Panc1 (cell line): ENCODE measurements around the gene SLC22A2. TPM values are rescaled to one million over a fixed set of nuclear protein-coding genes. Genes with fewer than 3 reads are reported as not detected.

Experiments used
- ATAC-seq: fragments of 200-7000 bp; cut with Tn5 transposase; 2 replicates; pipeline ENCODE4 v1.9.1; 2020; ENCODE audit warnings: mild to moderate bottlenecking, moderate library complexity
- BruUV-seq: library from RNA; stranded (reverse); fragments of 400-500 nt; replicated peaks from 2 replicates; lab custom pipeline; 2021; lab: Mats Ljungman, UMichigan
- CTCF ChIA-PET: fragments of 300-600 bp; sonication (Branson Sonifier 250); formaldehyde crosslinking; loops from one replicate; lab custom pipeline; 2022; ENCODE audit warnings: antibody characterized with exemption; lab: Charles Lee
- POLR2A ChIA-PET: fragments of 300-600 bp; sonication (Branson Sonifier 250); formaldehyde crosslinking; loops from one replicate; lab custom pipeline; 2022; ENCODE audit warnings: antibody characterized with exemption; lab: Charles Lee
- DNase-seq: peaks from one replicate; pipeline ENCODE4 v3.0.0-alpha.2; 2010; ENCODE audit warnings: low read depth, low spot score
- H3K27ac ChIP-seq: 2 replicates; pipeline ENCODE4 v1.5.1; 2011; ENCODE audit warnings: mild to moderate bottlenecking, low read length, inconsistent platforms
- H3K27me3 ChIP-seq: fragments of 200-500 bp; sonication (Bioruptor generic); 2 replicates; pipeline ENCODE4 v1.6.0; 2014; ENCODE audit warnings: low read length, inconsistent platforms; ENCODE audit not compliant: control insufficient read depth, insufficient read depth
- H3K36me3 ChIP-seq: fragments of 200-500 bp; sonication (Bioruptor generic); 2 replicates; pipeline ENCODE4 v1.5.1; 2014; ENCODE audit warnings: inconsistent platforms, mild to moderate bottlenecking, low read length, moderate library complexity; ENCODE audit not compliant: control insufficient read depth, insufficient read depth
- H3K4me1 ChIP-seq: 2 replicates; pipeline ENCODE4 v1.5.1; 2011; ENCODE audit warnings: inconsistent platforms, mild to moderate bottlenecking, low read length, moderate library complexity; ENCODE audit not compliant: control insufficient read depth, insufficient read depth
- H3K4me3 ChIP-seq, 2 experiments: 2 replicates each; pipeline ENCODE4 v1.5.1; 2011 to 2012; ENCODE audit warnings: low read depth in 2 of 2, low read length in 2 of 2, mild to moderate bottlenecking in 2 of 2, inconsistent platforms in 1 of 2, moderate library complexity in 1 of 2
- H3K9me3 ChIP-seq: fragments of 200-500 bp; sonication (Bioruptor generic); 2 replicates; pipeline ENCODE4 v1.5.1; 2014; ENCODE audit warnings: low read depth, mild to moderate bottlenecking, inconsistent platforms, low read length, moderate library complexity; ENCODE audit not compliant: control insufficient read depth, insufficient read depth
- SIN3A ChIP-seq: IDR thresholded peaks from 2 replicates; pipeline ENCODE4 v1.6.1; 2012; ENCODE audit warnings: low read depth, mild to moderate bottlenecking, low read length, moderate library complexity, borderline replicate concordance; ENCODE audit not compliant: insufficient read depth
- TCF7L2 ChIP-seq: IDR thresholded peaks from 2 replicates; pipeline ENCODE4 v1.6.1; 2011; ENCODE audit warnings: mild to moderate bottlenecking, low read depth, low read length, inconsistent platforms
- in situ Hi-C: cut with HindIII; loops from 2 replicates; pipeline ENCODE4 v1.10.0; 2016; ENCODE audit warnings: low sequenced_read_pairs, low pct_unique_long_range_greater_than_20kb
- intact Hi-C: fragments of 100-400 bp; cut with micrococcal nuclease; formaldehyde crosslinking; loops from one replicate; pipeline ENCODE4 v1.10.0; 2022; ENCODE audit not compliant: unreplicated experiment
- total RNA-seq: library from RNA; stranded (reverse); gene quantifications from one replicate; pipeline ENCODE4 v1.2.1, GENCODE V29; 2021; ENCODE audit not compliant: unreplicated experiment
- TF ChIP-seq, protein P1 (sequence below): fragments of 450-650 bp; IDR thresholded peaks from 2 replicates; pipeline ENCODE4 v1.5.1; 2017; ENCODE audit warnings: mild to moderate bottlenecking
- TF ChIP-seq, protein P2 (sequence below), 2 experiments: IDR thresholded peaks; 2 replicates each; pipeline ENCODE4 v1.6.1; 2011 to 2012; ENCODE audit warnings: low read depth in 2 of 2, control low read depth in 1 of 2, low read length in 1 of 2, mild to moderate bottlenecking in 1 of 2, moderate library complexity in 1 of 2; ENCODE audit not compliant: insufficient read depth in 1 of 2

The SLC22A2 gene
- total RNA-seq, 1 experiment from 2014 or later, result not detected

DNA sequence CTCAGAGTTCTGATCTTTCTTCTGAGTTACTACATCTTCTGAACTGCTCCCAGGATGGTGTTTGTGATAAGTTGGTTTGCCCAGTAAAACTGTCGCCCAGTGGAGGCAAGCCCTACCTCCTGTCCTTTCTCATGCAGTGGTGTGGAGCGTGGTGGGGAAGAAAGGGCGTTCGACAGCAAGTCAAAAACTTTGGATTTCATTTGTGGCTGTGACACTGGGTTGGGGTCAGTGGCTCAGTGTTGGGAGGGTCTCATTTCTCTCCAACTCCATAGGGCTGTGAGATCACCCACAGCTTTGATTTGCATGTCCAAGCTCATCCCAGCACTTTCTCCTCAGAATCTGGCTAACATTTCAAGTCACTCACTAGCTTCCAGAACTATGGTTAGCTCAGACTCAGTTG is 17.5 kb upstream of the SLC22A2 start:
- H3K36me3 ChIP-seq, result no peaks in the 10 kb centered on the region
- TF ChIP-seq, protein P1, sequence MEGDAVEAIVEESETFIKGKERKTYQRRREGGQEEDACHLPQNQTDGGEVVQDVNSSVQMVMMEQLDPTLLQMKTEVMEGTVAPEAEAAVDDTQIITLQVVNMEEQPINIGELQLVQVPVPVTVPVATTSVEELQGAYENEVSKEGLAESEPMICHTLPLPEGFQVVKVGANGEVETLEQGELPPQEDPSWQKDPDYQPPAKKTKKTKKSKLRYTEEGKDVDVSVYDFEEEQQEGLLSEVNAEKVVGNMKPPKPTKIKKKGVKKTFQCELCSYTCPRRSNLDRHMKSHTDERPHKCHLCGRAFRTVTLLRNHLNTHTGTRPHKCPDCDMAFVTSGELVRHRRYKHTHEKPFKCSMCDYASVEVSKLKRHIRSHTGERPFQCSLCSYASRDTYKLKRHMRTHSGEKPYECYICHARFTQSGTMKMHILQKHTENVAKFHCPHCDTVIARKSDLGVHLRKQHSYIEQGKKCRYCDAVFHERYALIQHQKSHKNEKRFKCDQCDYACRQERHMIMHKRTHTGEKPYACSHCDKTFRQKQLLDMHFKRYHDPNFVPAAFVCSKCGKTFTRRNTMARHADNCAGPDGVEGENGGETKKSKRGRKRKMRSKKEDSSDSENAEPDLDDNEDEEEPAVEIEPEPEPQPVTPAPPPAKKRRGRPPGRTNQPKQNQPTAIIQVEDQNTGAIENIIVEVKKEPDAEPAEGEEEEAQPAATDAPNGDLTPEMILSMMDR, result no peak
- TF ChIP-seq SIN3A, result no peak
- POLR2A ChIA-PET, result no interaction called here
- H3K4me1 ChIP-seq, result no peaks in the 10 kb centered on the region
- H3K27me3 ChIP-seq, result peaks cover 3% of the 10 kb centered on the region; the same call in 1 of the 2 replicates
- CTCF ChIA-PET, result no interaction called here
- no peak for ATAC-seq
- H3K27ac ChIP-seq, result no peak overlapping the region
- no TSS peak for BruUV-seq
- in situ Hi-C loops, result no loop called here
- intact Hi-C loops, result no loop called here
- no peaks in the 10 kb centered on the region for H3K9me3 ChIP-seq
- DNase-seq, result no peak
- H3K4me3 ChIP-seq, result no peak overlapping the region

DNA sequence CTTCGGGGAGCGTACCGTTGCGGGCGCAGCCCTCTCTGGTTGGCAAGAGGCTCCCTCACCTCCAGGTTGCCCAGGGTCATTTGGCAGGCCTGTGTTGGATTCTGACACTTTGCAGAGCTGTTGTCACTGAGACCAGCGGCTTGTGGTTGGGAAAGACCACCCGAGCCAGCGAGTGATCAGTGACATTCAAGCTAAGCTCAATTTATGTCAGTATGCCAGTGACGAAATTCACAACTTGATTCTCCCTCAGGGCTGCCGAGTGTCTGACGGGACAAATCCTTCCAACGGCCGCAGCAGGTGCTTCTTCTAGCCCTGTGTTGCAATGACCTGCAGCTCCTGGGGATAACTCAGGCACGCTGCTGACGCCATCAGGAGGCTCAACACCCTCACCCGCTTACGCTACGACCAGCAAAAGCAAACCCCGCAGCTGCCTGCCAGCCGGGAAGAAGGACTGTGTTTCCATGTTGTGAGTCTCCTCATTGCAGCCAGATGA is 16.9 kb upstream of the SLC22A2 start:
- H3K27me3 ChIP-seq, result peaks cover 3% of the 10 kb centered on the region; the same call in 1 of the 2 replicates
- TF ChIP-seq, protein P2, sequence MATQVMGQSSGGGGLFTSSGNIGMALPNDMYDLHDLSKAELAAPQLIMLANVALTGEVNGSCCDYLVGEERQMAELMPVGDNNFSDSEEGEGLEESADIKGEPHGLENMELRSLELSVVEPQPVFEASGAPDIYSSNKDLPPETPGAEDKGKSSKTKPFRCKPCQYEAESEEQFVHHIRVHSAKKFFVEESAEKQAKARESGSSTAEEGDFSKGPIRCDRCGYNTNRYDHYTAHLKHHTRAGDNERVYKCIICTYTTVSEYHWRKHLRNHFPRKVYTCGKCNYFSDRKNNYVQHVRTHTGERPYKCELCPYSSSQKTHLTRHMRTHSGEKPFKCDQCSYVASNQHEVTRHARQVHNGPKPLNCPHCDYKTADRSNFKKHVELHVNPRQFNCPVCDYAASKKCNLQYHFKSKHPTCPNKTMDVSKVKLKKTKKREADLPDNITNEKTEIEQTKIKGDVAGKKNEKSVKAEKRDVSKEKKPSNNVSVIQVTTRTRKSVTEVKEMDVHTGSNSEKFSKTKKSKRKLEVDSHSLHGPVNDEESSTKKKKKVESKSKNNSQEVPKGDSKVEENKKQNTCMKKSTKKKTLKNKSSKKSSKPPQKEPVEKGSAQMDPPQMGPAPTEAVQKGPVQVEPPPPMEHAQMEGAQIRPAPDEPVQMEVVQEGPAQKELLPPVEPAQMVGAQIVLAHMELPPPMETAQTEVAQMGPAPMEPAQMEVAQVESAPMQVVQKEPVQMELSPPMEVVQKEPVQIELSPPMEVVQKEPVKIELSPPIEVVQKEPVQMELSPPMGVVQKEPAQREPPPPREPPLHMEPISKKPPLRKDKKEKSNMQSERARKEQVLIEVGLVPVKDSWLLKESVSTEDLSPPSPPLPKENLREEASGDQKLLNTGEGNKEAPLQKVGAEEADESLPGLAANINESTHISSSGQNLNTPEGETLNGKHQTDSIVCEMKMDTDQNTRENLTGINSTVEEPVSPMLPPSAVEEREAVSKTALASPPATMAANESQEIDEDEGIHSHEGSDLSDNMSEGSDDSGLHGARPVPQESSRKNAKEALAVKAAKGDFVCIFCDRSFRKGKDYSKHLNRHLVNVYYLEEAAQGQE (IDR thresholded peaks at IDR 0.05; ENCODE audit: insufficient read depth in 1 of 2, low read depth in 2 of 2, low read length in 1 of 2), result no peak
- TF ChIP-seq, protein P1, result no peak
- no peak for TF ChIP-seq TCF7L2
- ChIA-PET POLR2A (no interaction called here), CTCF (no interaction called here)
- no peak for ATAC-seq
- H3K27ac ChIP-seq, result no peak overlapping the region
- H3K9me3 ChIP-seq, result no peaks in the 10 kb centered on the region
- no TSS peak for BruUV-seq
- no peaks in the 10 kb centered on the region for H3K4me1 ChIP-seq
- intact Hi-C loops (no loop called here), in situ Hi-C loops (no loop called here)
- H3K36me3 ChIP-seq, result no peaks in the 10 kb centered on the region
- H3K4me3 ChIP-seq, result no peak overlapping the region
- no peak for DNase-seq
